Sciatic nerve (tissue), 2 donors: Measurements from ENCODE around the gene PDK4. TPM values are rescaled to one million over a fixed set of nuclear protein-coding genes. Genes with fewer than 3 reads are reported as not detected.
A peak's percentile ranks its signal among the peaks of the same experiment; 100 is the strongest.

Experiments
- ATAC-seq: fragments of 200-7000 bp; cut with Tn5 transposase; one replicate; pipeline ENCODE4 v1.9.1; 2020; ENCODE audit warnings: mild to moderate bottlenecking, moderate library complexity
- DNase-seq: peaks from one replicate; pipeline ENCODE4 v3.0.0-alpha.2; 2020; ENCODE audit warnings: low spot score
- intact Hi-C: fragments of 100-400 bp; cut with DNase I; formaldehyde crosslinking; loops from one replicate; pipeline ENCODE4 v1.14.2; 2022
- total RNA-seq: library from RNA; stranded (reverse); fragmentation: NEBNext Ultra II Directional; extraction: Animal tissue kit (Norgen Biotek cat#: 25700); gene quantifications from one replicate; pipeline ENCODE4 v1.2.1, GENCODE V29; 2021
- donor health status: DM: no; HTN: no; CAD: no.
- donor health status: DM: no; HTN: no; CAD: no.

The PDK4 gene
- total RNA-seq, 1 donor from 2014 or later: 61.9 TPM

DNA sequence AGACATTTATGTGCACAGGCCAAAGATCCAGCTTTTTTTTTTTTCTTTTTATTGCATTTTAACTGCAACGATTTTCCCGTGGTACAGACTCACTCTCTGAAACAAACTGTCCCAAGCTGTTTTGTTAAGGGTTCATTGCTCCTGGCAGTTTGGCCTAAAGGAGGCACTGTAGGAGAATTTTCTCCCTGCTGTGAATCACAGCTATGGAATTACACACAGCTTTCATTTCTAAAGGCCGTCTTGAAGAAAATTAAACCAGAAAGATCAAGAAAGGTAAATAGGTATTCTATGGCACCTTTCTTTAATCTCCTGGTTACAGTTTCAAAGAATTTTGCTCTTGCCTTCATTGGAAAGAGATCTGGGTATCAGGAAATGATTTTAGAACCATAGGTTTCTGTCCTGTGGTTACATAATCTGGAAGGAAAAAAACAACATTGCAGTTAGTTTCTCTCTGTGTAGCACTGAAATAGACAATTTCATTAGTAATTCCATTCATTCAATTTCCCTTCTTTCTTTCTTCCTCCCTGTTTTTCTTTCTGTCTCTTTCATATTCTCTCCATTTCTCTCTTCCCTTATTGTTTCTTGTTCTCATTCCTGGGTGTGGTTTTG lies 51.2 kb downstream of the PDK4 start:
- intact Hi-C loops: no loop called here
- DNase-seq: no peak
- ATAC-seq: peak; percentile 87

DNA sequence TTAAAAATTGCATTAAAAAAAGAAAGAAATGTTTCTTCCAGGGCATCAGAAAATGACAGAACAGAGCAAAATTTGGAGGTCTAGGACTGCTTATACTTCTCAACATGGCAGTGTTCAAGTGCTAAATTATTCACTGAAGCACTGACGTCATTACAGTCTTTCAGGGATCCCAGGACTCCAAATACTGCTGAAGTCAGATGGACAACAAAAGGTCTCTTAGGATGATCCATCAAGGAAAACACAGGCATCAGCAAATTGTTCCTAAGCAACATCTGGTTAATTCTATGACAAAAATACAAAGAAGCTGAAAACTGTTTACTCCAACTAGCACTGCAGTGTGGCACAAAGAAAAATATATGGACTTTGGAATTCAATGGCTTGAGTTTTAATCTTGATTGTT lies 52.1 kb downstream of the PDK4 start:
- intact Hi-C loops: no loop called here
- DNase-seq (no peak), ATAC-seq (no peak)

DNA sequence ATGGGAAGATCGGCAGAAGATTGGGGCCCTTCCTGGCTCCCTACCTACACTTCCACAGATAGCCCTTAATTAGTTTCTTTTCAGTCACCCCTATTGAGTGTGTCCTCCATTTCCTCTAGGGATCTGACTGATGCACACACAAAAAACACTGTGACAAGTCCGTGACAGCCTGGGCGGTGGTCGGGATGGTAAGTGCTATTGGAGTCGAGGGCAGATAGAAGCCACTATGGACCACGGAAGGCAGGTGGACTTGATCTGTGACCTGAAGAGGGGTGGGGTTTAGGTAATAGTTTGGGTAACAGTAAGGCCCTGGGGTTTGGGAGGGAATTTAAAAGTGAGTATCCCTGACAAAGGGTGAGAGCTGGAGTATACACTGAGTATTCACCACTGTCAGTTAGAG lies 53.0 kb downstream of the PDK4 start:
- intact Hi-C loops: no loop called here
- no peak for ATAC-seq
- DNase-seq: no peak

DNA sequence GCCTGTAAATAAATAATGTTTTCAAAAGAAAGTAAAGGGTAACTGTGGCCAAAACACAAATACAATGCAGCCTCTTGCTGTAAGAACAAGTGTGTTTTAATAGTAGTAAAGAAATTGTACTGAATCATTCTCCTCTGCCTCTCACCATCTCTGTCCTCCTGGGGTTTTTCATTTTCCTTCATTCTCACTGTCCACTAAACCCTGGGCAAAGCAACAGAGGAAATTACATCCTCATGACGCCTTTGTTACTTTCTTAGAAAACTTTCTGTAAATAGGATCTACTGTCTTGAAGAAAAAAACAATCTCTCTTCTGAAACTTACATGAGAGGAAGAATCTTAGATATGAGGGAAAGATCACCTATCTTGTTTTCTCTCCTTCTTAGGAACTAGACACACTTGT lies 56.0 kb downstream of the PDK4 start:
- DNase-seq: no peak
- intact Hi-C loops: no loop called here
- ATAC-seq: peak; percentile 71

DNA sequence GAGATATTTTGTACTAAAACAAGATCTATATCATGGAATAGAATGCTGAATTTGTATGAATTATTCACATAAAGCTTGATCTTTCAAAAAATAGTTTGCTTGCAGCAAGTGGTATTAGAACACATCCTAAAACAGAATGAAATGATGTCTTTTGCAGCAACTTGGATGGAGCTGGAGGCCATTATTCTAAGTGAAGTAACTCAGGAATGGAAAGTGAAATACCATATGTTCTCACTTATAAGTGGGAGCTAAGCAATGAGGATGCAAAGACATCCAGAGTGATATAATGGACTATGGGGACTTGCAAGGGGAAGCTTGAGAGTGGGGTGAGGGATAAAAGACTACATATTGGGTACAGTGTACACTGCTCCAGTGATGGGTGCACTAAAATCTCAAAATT lies 56.9 kb downstream of the PDK4 start:
- ATAC-seq (no peak), DNase-seq (no peak)
- intact Hi-C loops: loop anchor here (2.0 kb wide), 1 partner anchor 77 kb away; no protein-coding TSS in a partner anchor

DNA sequence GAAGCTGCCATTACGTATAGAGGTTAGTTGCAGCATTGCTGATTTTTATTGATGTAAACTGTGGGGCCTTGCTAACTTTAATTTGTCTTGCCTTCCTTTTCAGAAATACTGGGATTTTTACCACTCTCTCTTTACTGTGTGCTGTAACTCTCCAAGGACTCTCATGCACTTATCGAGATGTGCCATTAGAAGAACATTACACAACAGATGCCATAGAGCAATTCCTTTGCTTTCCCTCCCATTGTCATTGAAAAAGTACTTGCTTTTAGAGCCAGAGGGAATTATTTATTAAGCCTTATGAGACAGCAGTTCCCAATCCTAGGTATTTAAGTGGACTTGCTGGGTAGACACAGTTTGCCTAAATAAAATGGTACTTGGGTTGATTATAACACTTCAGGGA lies 58.8 kb downstream of the PDK4 start:
- ATAC-seq (no peak), DNase-seq (no peak)
- intact Hi-C loops: no loop called here

DNA sequence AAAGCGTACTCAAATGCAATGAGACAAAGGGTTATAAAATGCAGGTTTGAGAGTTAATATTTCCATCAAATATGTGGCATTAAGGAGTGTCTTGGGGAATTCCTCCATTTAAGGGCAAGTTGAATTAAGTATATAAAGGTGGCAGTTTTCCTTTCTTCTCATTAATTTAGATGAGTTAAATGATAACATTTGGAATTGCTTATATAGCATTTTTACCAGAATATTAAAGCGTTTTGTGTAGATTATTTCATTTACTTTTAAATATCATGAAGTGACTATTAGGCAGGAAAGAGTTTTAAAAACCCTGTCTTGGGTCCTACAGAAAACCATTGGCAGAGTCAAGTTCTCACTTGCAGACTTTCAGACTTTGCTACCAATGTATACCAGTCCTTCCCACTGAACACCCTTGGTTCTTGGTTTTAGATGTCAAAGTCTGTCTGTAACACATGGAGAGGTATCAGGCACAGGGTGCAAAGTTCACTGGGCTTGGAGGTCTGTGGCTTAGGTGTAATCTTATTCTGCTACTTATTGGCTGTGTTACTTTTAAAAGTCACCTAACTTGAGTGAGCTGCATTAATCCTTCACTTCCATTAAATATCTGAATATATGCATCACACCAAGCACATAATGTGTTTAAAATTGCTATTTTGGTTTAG lies 59.5 kb downstream of the PDK4 start:
- no peak for ATAC-seq
- no peak for DNase-seq
- intact Hi-C loops: no loop called here

DNA sequence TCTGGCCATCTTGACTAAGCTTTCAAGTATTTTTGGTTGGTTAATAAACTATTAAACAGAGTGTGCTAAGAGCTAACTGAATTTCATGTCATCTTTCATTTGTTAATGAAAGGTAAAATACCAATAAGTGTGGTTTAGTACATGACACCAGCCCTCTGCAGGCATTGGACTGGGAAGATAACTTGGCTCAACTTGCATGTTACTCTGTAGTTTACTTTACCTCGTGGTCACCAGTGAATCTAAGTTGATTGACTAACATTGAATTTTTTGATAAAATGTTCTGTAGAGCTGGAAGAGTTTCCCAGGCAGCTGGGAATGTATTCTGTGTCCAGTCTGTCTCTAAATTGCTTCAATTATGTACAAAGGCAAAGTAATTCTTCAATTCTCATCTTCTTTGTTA lies 60.7 kb downstream of the PDK4 start:
- no peak for DNase-seq
- ATAC-seq: no peak
- intact Hi-C loops: no loop called here

DNA sequence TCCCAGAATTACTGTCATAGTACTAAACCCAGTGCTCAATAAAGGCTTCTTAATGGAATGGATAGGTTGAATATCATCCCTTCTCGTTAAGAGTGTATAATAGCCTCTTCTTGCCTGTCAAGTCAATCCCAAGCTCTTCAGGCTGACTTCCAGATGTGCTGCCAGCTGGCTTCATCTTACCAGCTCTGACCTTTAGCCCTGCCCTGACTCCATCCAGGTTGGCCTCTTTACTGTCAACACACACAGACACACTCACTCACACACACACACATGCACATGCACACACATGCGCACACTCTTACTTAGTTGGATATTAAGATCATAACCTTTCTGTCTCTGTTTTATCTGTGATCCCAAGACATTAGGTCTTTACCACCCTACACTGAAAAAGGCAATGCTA lies 61.5 kb downstream of the PDK4 start:
- no peak for DNase-seq
- no peak for ATAC-seq
- intact Hi-C loops: no loop called here

Other genes with a start within 250 kb of the PDK4 start
- 8.9 TPM for gene PON3, start 200.1 kb downstream of the PDK4 start, total RNA-seq
- 111 TPM for gene PON2, start 161.5 kb downstream of the PDK4 start, total RNA-seq
- 0.80 TPM for gene ASB4, start 110.6 kb downstream of the PDK4 start, total RNA-seq
- 4.3 TPM for gene DYNC1I1, start 176.0 kb upstream of the PDK4 start, total RNA-seq